ENCODE data around the gene UPK3A.

DNA sequence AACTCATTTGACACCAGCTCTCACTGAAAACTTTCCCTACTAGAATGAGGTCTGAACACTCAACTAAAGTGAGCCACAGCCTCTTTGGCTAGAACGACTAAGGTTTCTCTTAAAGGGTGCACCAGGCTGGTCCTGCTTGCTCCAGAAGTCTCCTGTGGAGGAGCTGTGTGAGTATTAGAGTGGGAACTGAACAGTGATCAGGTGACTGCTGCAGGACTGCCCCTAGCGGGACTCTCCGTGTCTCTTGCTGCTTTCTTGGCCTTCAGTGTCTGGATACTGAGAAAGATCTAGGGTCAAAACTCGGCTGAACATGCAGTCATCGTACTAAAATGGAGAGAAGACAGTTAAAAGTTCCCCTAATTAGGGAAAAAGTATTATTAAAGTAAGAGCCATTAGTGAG is 59.6 kb downstream of the UPK3A start:
- TF ChIP-seq, protein P1, sequence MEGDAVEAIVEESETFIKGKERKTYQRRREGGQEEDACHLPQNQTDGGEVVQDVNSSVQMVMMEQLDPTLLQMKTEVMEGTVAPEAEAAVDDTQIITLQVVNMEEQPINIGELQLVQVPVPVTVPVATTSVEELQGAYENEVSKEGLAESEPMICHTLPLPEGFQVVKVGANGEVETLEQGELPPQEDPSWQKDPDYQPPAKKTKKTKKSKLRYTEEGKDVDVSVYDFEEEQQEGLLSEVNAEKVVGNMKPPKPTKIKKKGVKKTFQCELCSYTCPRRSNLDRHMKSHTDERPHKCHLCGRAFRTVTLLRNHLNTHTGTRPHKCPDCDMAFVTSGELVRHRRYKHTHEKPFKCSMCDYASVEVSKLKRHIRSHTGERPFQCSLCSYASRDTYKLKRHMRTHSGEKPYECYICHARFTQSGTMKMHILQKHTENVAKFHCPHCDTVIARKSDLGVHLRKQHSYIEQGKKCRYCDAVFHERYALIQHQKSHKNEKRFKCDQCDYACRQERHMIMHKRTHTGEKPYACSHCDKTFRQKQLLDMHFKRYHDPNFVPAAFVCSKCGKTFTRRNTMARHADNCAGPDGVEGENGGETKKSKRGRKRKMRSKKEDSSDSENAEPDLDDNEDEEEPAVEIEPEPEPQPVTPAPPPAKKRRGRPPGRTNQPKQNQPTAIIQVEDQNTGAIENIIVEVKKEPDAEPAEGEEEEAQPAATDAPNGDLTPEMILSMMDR (IDR thresholded peaks at IDR 0.05; ENCODE audit: low read depth, low read length): no peak
- TF ChIP-seq POLR2A (IDR thresholded peaks at IDR 0.05; ENCODE audit: extremely low read depth, insufficient read length): no peak

All from NB4 (cell line).